ENCODE results near the gene WDR90. TPM values are rescaled to one million over a fixed set of nuclear protein-coding genes. Genes with fewer than 3 reads are reported as not detected.

The WDR90 gene
- total and polyA plus RNA-seq, 2 of the 13 experiments (the other 11 are each of a cell fraction or from before 2014, with no cell fraction given), result 14.9 to 28.9 TPM

- TF ChIP-seq FOXO1 (CRISPR knock-in tag; IDR thresholded peaks at IDR 0.05) (no peak), SMARCE1 (IDR thresholded peaks at IDR 0.05; ENCODE audit: borderline replicate concordance) (no peak), GATA4 (IDR thresholded peaks at IDR 0.05; ENCODE audit: borderline replicate concordance, low read depth) (no peak), NFRKB (IDR thresholded peaks at IDR 0.05) (no peak), SYNCRIP (IDR thresholded peaks at IDR 0.05; ENCODE audit: insufficient read depth, low read depth, low read length) (no peak), ARNTL (CRISPR knock-in tag; IDR thresholded peaks at IDR 0.05) (peak; percentile 79), ZNF678 (CRISPR knock-in tag; IDR thresholded peaks at IDR 0.05) (0 out of 2 replicates have a peak, but pooled peaks have one; percentile 26), STAT6 (CRISPR knock-in tag; IDR thresholded peaks at IDR 0.05; ENCODE audit: borderline replicate concordance) (no peak), MEIS2 (CRISPR knock-in tag; IDR thresholded peaks at IDR 0.05) (no peak), ZNF367 (CRISPR knock-in tag; IDR thresholded peaks at IDR 0.05; ENCODE audit: borderline replicate concordance) (no peak), ZNF850 (CRISPR knock-in tag; conservative IDR thresholded peaks at IDR 0.05) (no peak), BCL6 (CRISPR knock-in tag; IDR thresholded peaks at IDR 0.05) (no peak), ZFP36L2 (CRISPR knock-in tag; IDR thresholded peaks at IDR 0.05) (no peak), ZNF777 (CRISPR knock-in tag; IDR thresholded peaks at IDR 0.05) (peak; percentile 55; the same call in 1 of the 2 replicates), TBL1XR1 (IDR thresholded peaks at IDR 0.05; ENCODE audit: borderline replicate concordance, low read length, partially characterized antibody) (no peak), ZNF703 (CRISPR knock-in tag; IDR thresholded peaks at IDR 0.05; ENCODE audit: borderline replicate concordance) (no peak), NFATC3 (CRISPR knock-in tag; IDR thresholded peaks at IDR 0.05) (no peak), TMF1 (CRISPR knock-in tag; IDR thresholded peaks at IDR 0.05; ENCODE audit: low read depth) (no peak), ZC3H13 (CRISPR knock-in tag; IDR thresholded peaks at IDR 0.05) (no peak; the same call in 1 of the 2 replicates), ZNF768 (CRISPR knock-in tag; IDR thresholded peaks at IDR 0.05) (no peak), ZNF577 (CRISPR knock-in tag; IDR thresholded peaks at IDR 0.05; ENCODE audit: borderline replicate concordance, low read depth) (no peak), ZNF503 (CRISPR knock-in tag; IDR thresholded peaks at IDR 0.05) (peak; percentile 73; the same call in 1 of the 2 replicates), NFE2 (CRISPR knock-in tag; IDR thresholded peaks at IDR 0.05) (no peak), EEA1 (CRISPR knock-in tag; IDR thresholded peaks at IDR 0.05; ENCODE audit: borderline replicate concordance) (no peak), ZBTB21 (CRISPR knock-in tag; IDR thresholded peaks at IDR 0.05) (no peak)
- TF ChIP-seq, protein P1, sequence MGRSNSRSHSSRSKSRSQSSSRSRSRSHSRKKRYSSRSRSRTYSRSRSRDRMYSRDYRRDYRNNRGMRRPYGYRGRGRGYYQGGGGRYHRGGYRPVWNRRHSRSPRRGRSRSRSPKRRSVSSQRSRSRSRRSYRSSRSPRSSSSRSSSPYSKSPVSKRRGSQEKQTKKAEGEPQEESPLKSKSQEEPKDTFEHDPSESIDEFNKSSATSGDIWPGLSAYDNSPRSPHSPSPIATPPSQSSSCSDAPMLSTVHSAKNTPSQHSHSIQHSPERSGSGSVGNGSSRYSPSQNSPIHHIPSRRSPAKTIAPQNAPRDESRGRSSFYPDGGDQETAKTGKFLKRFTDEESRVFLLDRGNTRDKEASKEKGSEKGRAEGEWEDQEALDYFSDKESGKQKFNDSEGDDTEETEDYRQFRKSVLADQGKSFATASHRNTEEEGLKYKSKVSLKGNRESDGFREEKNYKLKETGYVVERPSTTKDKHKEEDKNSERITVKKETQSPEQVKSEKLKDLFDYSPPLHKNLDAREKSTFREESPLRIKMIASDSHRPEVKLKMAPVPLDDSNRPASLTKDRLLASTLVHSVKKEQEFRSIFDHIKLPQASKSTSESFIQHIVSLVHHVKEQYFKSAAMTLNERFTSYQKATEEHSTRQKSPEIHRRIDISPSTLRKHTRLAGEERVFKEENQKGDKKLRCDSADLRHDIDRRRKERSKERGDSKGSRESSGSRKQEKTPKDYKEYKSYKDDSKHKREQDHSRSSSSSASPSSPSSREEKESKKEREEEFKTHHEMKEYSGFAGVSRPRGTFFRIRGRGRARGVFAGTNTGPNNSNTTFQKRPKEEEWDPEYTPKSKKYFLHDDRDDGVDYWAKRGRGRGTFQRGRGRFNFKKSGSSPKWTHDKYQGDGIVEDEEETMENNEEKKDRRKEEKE (IDR thresholded peaks at IDR 0.05), result no peak
These were observed 18.8 kb upstream of the WDR90 start (continued) for GRCh38 chr16:630249-630814.
